D721Med (cell line): ENCODE measurements around the gene KRTAP4-12.
"Not testable (repeated sequence)": the region's sequence is repeated elsewhere in the genome, so short reads cannot be mapped to it uniquely, and the experiment has no call there.

Experiments
- DNase-seq: peaks from one replicate; pipeline ENCODE4 v3.0.0; 2011; ENCODE audit warnings: low spot score; ENCODE audit not compliant: insufficient read length
- FAIRE-seq: peaks from 2 replicates; lab custom pipeline; 2011; peaks lifted over from hg19 to GRCh38; lab: Jason Lieb, UNC
- CTCF ChIP-seq: IDR thresholded peaks from 2 replicates; pipeline ENCODE4 v1.5.1; 2012; ENCODE audit warnings: mild to moderate bottlenecking, control low read depth; ENCODE audit not compliant: insufficient read depth; ENCODE audit errors: missing control alignments

KRTAP4-12 gene

GRCh38 chr17:41125064-41125463, 1.1 kb upstream of the KRTAP4-12 start:
- no peak for FAIRE-seq
- no peak for TF ChIP-seq CTCF

GRCh38 chr17:41123292-41123990, 541 bp downstream of the KRTAP4-12 start:
- DNase-seq, FAIRE-seq: not testable (repeated sequence)

More at GRCh38 chr17:41125064-41125463, 1.1 kb upstream of the KRTAP4-12 start:
- no peak for DNase-seq

GRCh38 chr17:41121742-41122141, 2.2 kb downstream of the KRTAP4-12 start:
- DNase-seq (no peak), FAIRE-seq (no peak)
- no peak for TF ChIP-seq CTCF

GRCh38 chr17:41119696-41120690, 4.0 kb downstream of the KRTAP4-12 start:
- FAIRE-seq: not testable (repeated sequence)

GRCh38 chr17:41118721-41119120, 5.3 kb downstream of the KRTAP4-12 start:
- DNase-seq (no peak), FAIRE-seq (no peak)
- no peak for TF ChIP-seq CTCF

More at GRCh38 chr17:41119696-41120690, 4.0 kb downstream of the KRTAP4-12 start:
- DNase-seq: not testable (repeated sequence)

GRCh38 chr17:41117846-41118386, 6.1 kb downstream of the KRTAP4-12 start, which contains the start of gene KRTAP4-11:
Gene KRTAP4-11, minus strand, starts transcription at chr17:41118373. Its CDS starts 58 bp downstream, at chr17:41118315.
- not testable (repeated sequence) for DNase-seq, FAIRE-seq

- no peak for TF ChIP-seq CTCF
- DNase-seq (no peak), FAIRE-seq (no peak)
Observed at GRCh38 chr17:41116297-41116696, 7.7 kb downstream of the KRTAP4-12 start.

GRCh38 chr17:41111151-41111885, 12.7 kb downstream of the KRTAP4-12 start:
- TF ChIP-seq CTCF: no peak
- DNase-seq (no peak), FAIRE-seq (no peak)

GRCh38 chr17:41108728-41109386, 15.1 kb downstream of the KRTAP4-12 start:
- DNase-seq, FAIRE-seq: not testable (repeated sequence)
